Caki2 (cell line): ENCODE results near the gene GRIN2A. TPM values are rescaled to one million over a fixed set of nuclear protein-coding genes. Genes with fewer than 3 reads are reported as not detected.

Source experiments
- DNase-seq: peaks from one replicate; pipeline ENCODE4 v3.0.0-alpha.2; 2015; ENCODE audit warnings: low read depth
- in situ Hi-C: cut with HindIII; loops from 2 replicates; pipeline ENCODE4 v1.10.0; 2016; ENCODE audit warnings: low sequenced_read_pairs, low pct_unique_long_range_greater_than_20kb, mixed read lengths
- total RNA-seq: library from RNA; depleted of rRNA; stranded (reverse); fragments of >200 nt; shearing (Covaris generic); gene quantifications from 2 replicates; pipeline ENCODE4 v1.2.3, GENCODE V29; 2014; ENCODE audit warnings: low replicate concordance

Gene GRIN2A
- total RNA-seq, 1 experiment from 2014 or later = not detected

DNA sequence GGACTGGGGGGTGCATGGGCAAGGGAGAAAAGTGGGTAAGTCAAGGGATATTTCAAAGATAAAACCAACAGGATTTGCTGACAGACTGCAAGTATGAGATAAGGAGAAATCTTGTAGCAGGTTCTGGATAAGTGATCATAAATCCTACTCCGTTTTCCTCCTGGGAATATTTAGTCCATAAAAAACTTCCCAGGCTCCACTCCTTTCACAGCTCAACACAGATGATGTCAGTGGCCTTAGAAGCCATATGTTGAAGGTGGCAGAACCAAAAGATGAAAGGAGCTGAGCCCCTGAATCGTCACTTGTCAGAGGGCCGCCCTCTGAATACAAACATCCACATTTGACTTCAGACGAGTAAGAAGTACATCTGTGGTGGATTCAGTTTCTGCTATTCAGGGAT lies 71.7 kb downstream of the GRIN2A start:
- no peak for DNase-seq
- in situ Hi-C loops = no loop called here

- in situ Hi-C loops = no loop called here
- no peak for DNase-seq
These were observed 75.1 kb downstream of the GRIN2A start for GRCh38 chr16:10107081-10107480.

GRCh38 chr16:10103700-10104099 lies 78.5 kb downstream of the GRIN2A start:
- DNase-seq = no peak
- in situ Hi-C loops = no loop called here

DNA sequence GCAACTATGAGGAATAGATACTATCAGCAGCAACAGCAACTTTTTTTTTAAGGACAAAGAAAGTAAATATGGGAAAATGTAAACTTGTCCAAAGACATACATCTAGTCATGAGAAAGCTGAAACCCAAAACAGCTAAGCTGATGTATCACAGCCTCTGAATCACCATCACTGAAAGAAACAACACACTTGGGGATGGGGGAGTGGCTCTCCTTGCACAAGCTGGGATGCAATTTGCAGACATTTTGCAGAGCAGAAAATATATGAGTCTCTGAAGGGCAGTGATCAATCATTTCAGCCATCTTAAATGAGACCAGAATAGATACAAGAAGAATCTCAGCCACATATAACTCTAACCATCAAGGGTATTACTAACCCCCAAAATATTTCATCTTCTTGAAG lies 79.1 kb downstream of the GRIN2A start:
- in situ Hi-C loops = no loop called here
- no peak for DNase-seq

- no peak for DNase-seq
- in situ Hi-C loops = no loop called here
These were observed 81.4 kb downstream of the GRIN2A start for GRCh38 chr16:10100829-10101228.

GRCh38 chr16:10098991-10099390 lies 83.2 kb downstream of the GRIN2A start:
- in situ Hi-C loops = no loop called here
- DNase-seq = no peak

- in situ Hi-C loops = no loop called here
These were observed 85.0 kb downstream of the GRIN2A start for GRCh38 chr16:10097271-10097670.

GRCh38 chr16:10093576-10093975 lies 88.7 kb downstream of the GRIN2A start:
- DNase-seq = no peak
- in situ Hi-C loops = no loop called here

More at GRCh38 chr16:10097271-10097670, 85.0 kb downstream of the GRIN2A start:
- DNase-seq = no peak

DNA sequence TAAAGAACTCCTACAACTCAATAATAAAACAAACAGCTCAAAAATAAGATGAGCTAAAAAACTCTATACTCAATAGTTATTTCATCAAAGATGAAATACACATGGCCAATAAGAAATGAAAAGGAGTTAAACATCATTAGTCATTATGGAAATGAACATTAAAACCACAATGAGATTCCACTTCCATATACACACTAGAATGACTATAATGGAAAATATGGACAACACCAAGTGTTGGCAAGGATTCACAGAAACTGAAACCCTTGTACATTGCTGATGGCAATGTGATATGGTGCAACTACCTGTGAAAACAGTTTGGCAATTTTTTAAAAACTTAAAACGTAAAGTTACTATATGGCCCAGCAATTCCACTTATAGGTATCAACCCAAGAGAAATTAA lies 91.4 kb downstream of the GRIN2A start:
- no peak for DNase-seq
- in situ Hi-C loops = no loop called here

DNA sequence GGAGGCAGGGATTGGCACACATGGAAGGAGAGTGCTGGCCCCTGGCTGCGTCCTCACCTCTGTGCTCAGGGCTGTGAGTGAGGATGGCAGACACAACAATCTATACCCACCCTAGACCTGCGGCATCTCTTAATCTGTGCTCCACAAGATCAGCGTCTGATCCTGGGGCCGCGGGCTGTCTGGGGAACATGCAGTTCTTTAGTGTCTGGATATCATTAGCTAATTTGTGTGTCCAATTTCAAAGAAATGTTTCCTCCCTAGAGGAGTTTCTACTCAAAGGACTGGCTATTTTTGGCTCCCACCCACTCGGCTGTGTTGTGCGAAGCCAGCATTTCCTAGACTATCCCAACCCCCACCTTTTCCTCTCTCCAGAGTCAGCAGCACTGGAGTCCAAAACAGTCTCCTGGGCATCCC lies 93.8 kb downstream of the GRIN2A start:
- DNase-seq = no peak
- in situ Hi-C loops = no loop called here

DNA sequence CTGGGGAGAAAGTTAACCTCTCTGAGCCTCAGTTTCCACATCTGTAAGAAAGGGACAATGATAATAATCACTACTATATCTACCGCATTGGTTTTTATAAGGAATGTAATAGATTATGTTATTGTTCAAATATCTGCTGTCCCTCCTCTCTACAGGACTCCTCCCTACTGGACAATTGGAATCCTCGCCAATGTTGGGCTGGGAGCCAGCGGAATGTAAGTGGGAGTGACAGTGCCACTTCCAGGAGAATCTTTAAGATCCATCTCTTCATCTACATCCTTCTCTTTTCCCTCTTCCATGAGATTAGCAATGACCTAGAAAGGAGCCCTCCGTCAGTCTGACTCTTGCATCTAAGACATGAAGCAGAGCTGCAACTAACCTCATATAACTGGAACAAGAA lies 95.1 kb downstream of the GRIN2A start:
- in situ Hi-C loops = no loop called here
- no peak for DNase-seq

DNA sequence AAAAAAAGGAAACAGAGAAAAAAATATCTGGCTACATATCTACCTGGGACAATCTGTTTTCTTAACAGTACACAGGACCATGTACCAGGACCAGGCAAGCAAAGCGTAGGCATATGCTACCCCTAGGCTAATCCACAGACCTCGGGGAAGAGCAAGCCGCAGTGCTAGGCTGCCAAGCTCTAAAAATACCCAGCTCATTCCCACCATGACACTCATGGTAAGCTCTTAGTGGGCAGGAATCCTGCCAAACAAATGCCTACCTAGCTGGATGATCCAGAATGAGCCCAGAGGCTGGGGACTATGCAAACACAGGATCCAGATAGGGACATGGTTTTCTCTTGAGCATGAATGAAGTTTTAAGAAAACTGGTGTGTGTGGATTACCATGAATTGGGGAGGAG lies 95.6 kb downstream of the GRIN2A start:
- DNase-seq = no peak
- in situ Hi-C loops = no loop called here

DNA sequence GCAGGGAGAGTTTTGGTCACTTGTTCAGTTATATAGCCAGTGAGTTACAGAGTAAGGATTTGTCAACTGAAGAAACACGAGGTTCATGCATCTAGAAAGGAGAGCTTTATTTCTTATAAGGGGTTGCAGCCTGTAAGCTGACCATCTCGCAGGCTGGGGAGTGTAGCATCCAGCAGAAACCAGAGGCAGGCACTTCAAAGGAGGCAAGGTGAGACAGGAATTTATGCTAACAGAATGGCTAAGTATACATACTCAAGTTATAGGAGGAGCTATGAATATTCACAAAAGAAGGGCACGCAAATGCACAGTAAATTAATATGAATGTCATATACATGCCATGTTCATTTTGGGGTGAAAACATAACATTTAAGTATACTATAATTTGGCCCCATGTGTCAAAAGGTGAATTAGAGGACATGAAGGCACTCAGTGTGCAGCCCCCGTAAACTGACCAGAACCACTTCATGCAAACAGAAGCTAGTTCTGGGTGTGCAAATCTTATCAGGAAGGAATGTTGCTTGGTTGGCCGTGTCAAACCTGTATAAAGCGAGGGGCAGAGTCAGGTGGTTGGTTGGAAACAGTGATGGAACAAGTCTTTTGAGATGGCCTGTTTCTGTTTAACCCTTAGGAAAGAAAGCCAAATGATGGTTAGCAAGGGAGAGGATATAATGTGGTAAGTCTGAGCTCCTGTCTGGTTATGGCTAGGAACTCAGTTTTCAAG lies 97.0 kb downstream of the GRIN2A start:
- DNase-seq = no peak
- in situ Hi-C loops = no loop called here

DNA sequence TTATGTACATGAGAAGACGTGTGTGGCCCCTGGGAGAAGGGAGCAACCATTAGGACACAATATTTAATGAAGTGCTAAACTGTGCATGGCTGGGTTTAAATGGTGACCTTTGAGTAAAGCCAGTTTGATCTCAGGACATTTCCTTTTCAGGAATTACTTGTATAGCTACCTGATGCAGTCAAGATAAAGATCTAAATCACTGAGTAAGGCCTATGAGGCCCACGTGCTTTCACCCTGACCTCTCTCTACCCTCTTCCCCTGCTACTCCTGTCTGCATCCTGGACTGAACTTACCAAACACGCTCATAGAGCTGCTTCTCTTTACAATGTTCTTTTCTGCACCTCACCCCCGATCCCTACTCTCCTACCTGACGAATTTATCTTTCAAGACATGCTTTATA lies 98.9 kb downstream of the GRIN2A start:
- DNase-seq = no peak
- in situ Hi-C loops = no loop called here

GRCh38 chr16:10081201-10081940 lies 100.9 kb downstream of the GRIN2A start:
- no peak for DNase-seq
- in situ Hi-C loops = no loop called here

DNA sequence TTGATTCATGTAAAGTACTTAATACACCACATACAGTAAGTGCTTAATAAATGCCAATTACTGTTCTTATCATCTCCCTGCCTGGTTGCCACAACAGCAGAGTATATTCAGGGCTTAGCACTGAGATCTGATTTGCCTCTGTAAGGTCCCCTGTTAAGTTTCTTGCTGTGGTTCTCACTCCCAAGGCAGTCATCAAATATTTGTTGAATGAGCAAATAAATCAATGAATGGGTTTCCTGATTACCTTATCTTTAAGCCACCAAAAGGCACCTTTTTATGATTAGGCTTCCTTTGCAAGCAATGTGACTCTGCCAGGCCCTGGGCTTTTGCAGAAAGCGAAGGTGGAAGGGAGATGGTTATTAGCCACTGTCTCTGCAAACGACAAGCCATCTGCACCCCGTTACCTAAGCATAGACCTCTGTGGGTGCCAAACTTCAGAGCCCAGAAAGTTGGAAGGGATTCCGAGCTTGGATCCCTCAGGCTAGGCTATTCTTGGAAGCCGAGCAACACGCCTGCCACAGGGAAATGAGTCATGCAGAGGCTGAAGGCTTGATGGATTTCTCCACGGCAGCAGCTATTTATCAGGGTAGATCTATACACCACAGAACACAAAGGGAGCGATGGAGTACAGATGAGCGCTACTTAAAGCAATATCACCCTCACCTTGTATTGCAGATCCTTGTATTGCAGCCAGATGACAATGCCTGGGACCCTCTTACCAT lies 102.0 kb downstream of the GRIN2A start:
- in situ Hi-C loops = no loop called here
- DNase-seq = peak; percentile 61

- in situ Hi-C loops = no loop called here
- DNase-seq = no peak
These were observed 103.7 kb downstream of the GRIN2A start for GRCh38 chr16:10078541-10078949.

- in situ Hi-C loops = no loop called here
- DNase-seq = no peak
These were observed 104.4 kb downstream of the GRIN2A start for GRCh38 chr16:10077861-10078260.

DNA sequence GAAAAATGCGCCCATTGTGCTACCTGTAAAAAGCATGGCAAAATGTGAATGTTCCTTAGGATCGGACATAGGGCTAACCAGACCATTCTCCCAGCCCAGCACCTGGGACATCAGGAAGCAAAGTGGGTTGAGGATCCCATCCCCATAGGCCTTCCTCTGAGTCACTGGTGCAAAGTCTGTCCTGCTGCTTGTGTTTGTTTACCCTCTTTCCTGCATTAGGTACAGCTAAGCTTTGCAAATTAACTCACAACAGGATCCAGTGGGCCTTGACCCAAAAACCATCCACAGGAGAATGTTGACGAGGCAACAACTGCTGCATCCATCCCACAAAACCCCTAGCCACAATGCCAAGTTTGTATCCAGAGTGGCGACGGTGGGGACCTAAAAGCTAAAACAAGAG lies 106.2 kb downstream of the GRIN2A start:
- DNase-seq = no peak
- in situ Hi-C loops = no loop called here
